ENCODE results near the gene BCL2A1. TPM values are rescaled to one million over a fixed set of nuclear protein-coding genes. Genes with fewer than 3 reads are reported as not detected.
"Not testable (repeated sequence)": the region's sequence is repeated elsewhere in the genome, so short reads cannot be mapped to it uniquely, and the experiment has no call there.

The BCL2A1 gene
- total RNA-seq, 1 donor from 2014 or later, result 0.30 TPM

DNA sequence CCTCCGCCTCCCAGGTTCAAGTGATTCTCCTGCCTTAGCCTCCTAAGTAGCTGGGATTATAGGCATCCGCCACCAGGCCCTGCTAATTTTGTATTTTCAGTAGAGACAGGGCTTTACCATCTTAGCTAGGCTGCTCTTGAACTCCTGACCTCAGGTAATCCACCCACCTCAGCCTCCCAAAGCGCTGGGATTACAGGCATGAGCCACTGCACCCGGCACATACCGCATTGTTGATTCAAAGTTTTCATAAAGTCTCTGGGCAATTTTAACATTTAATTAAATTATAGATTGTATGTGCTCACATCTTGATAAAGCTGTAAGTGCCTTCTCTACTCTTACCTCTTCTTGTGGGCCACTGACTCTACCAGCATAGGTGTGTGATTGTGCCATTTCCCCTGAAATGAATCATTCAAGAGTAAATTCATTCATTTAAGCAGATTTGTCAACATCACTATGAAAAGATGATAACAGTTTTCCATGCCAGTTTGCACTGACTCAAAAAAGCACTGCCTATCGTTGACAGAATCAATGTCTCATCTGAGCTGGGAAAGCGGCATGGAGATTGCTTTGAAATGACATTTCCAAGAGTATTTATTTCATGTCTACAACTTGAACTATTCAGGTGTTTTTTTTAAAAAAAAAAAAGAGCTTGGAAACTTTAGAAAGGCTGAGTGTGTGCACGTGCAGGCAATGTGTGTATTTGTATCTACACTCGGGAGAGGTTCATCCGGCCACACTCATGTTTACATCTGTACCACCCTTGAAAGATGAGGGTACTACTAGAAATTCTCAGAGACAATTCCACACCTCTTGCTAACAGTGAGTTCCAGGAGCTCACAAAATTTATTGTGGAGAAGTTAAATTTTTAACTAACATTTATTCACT lies 3.5 kb downstream of the BCL2A1 start:
- Histone ChIP-seq H3K4me3 (no peak overlapping the region), H3K4me1 (no peaks in the 10 kb centered on the region), H3K9me3 (replicated peaks) (no peaks in the 10 kb centered on the region), H3K27ac (replicated peaks) (no peak overlapping the region), H3K36me3 (no peaks in the 10 kb centered on the region), H3K27me3 (ENCODE audit: low read depth) (no peaks in the 10 kb centered on the region)
- intact Hi-C loops (cut with micrococcal nuclease), result no loop called here
- no peak for DNase-seq
- TF ChIP-seq CTCF (IDR thresholded peaks at IDR 0.05; ENCODE audit: borderline replicate concordance), result no peak

GRCh38 chr15:79966634-79967297 lies 4.2 kb downstream of the BCL2A1 start:
- no peaks in the 10 kb centered on the region for H3K9me3 ChIP-seq (replicated peaks)
- intact Hi-C loops (cut with micrococcal nuclease), result no loop called here
- DNase-seq, result no peak
- H3K36me3 ChIP-seq, result no peaks in the 10 kb centered on the region
- no peaks in the 10 kb centered on the region for H3K27me3 ChIP-seq (ENCODE audit: low read depth)
- TF ChIP-seq CTCF (IDR thresholded peaks at IDR 0.05; ENCODE audit: borderline replicate concordance), result no peak
- no peak overlapping the region for H3K27ac ChIP-seq (replicated peaks)
- H3K4me3 ChIP-seq, result no peak overlapping the region
- no peaks in the 10 kb centered on the region for H3K4me1 ChIP-seq

- Histone ChIP-seq H3K27me3 (ENCODE audit: low read depth) (no peaks in the 10 kb centered on the region), H3K4me3 (no peak overlapping the region), H3K9me3 (replicated peaks) (no peaks in the 10 kb centered on the region), H3K27ac (replicated peaks) (no peak overlapping the region), H3K36me3 (no peaks in the 10 kb centered on the region), H3K4me1 (no peaks in the 10 kb centered on the region)
- TF ChIP-seq CTCF (IDR thresholded peaks at IDR 0.05; ENCODE audit: borderline replicate concordance), result no peak
- intact Hi-C loops (cut with micrococcal nuclease), result no loop called here
- DNase-seq, result no peak
Measured at GRCh38 chr15:79965846-79966630, 5.0 kb downstream of the BCL2A1 start.

GRCh38 chr15:79964232-79964805 lies 6.7 kb downstream of the BCL2A1 start:
- Histone ChIP-seq H3K4me3 (no peak overlapping the region), H3K9me3 (replicated peaks) (no peaks in the 10 kb centered on the region), H3K36me3 (no peaks in the 10 kb centered on the region), H3K4me1 (no peaks in the 10 kb centered on the region), H3K27ac (replicated peaks) (no peak overlapping the region), H3K27me3 (ENCODE audit: low read depth) (no peaks in the 10 kb centered on the region)
- no peak for TF ChIP-seq CTCF (IDR thresholded peaks at IDR 0.05; ENCODE audit: borderline replicate concordance)
- intact Hi-C loops (cut with micrococcal nuclease), result no loop called here
- DNase-seq, result no peak

DNA sequence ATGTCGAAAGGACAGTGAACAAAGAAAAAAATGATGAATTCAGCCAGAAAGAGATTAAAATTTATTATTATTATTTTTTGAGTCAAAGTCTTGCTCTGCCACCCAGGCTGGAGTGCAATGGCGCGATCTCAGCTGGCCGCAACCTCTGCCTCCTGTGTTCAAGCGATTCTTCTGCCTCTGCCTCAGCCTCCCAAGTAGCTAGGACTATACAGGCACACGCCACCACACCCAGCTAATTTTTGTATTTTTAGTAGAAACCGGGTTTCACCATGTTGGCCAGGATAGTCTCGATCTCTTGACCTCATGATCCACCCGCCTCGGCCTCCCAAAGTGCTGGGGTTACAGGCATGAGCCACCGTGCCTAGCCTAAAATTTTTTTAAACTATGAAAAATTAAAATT lies 8.1 kb downstream of the BCL2A1 start:
- H3K4me3 ChIP-seq; intact Hi-C loops (cut with micrococcal nuclease); H3K9me3 ChIP-seq (replicated peaks); H3K36me3 ChIP-seq; H3K27me3 ChIP-seq (ENCODE audit: low read depth); DNase-seq; H3K4me1 ChIP-seq; H3K27ac ChIP-seq (replicated peaks): not testable (repeated sequence)

Data from left ventricle myocardium inferior (tissue), 1 donor.